SH-SY5Y (cell line): ENCODE data around the gene VPS41.

Experiments
- GATA2 ChIP-seq: IDR thresholded peaks from 2 replicates; pipeline ENCODE4 v1.6.1; 2011; ENCODE audit warnings: mild to moderate bottlenecking, low read depth, low read length
- GATA3 ChIP-seq: IDR thresholded peaks from 2 replicates; pipeline ENCODE4 v1.6.1; 2011; ENCODE audit warnings: low read depth, mild to moderate bottlenecking, low read length, moderate library complexity

Gene VPS41

GRCh38 chr7:38908759-38909335 is at the start of gene VPS41:
TSS of gene VPS41 (minus strand) at chr7:38909191. CDS start at chr7:38909174, 17 bp downstream.
- no peak for TF ChIP-seq GATA2
- no peak for TF ChIP-seq GATA3

- TF ChIP-seq GATA3 (no peak), GATA2 (no peak)
These were observed 46.9 kb upstream of the VPS41 start for GRCh38 chr7:38955892-38956291.

GRCh38 chr7:38953971-38954370 is 45.0 kb upstream of the VPS41 start:
- TF ChIP-seq GATA3 = no peak
- TF ChIP-seq GATA2 = no peak

- TF ChIP-seq GATA3 = no peak
- no peak for TF ChIP-seq GATA2
These were observed 44.2 kb upstream of the VPS41 start for GRCh38 chr7:38953227-38953626.

- TF ChIP-seq GATA3 = no peak
- no peak for TF ChIP-seq GATA2
These were observed 42.2 kb upstream of the VPS41 start for GRCh38 chr7:38951213-38951612.

- no peak for TF ChIP-seq GATA3
- no peak for TF ChIP-seq GATA2
These were observed 41.3 kb upstream of the VPS41 start for GRCh38 chr7:38950309-38950708.

- TF ChIP-seq GATA2 (no peak), GATA3 (no peak)
These were observed 33.5 kb upstream of the VPS41 start for GRCh38 chr7:38942431-38943051.

- TF ChIP-seq GATA2 (no peak), GATA3 (no peak)
These were observed 31.8 kb upstream of the VPS41 start for GRCh38 chr7:38940774-38941173.

- TF ChIP-seq GATA2 (no peak), GATA3 (no peak)
These were observed 29.6 kb upstream of the VPS41 start for GRCh38 chr7:38938589-38938988.

GRCh38 chr7:38938001-38938485 is 29.1 kb upstream of the VPS41 start:
- no peak for TF ChIP-seq GATA2
- TF ChIP-seq GATA3 = no peak

- no peak for TF ChIP-seq GATA2
- no peak for TF ChIP-seq GATA3
These were observed 27.6 kb upstream of the VPS41 start for GRCh38 chr7:38936641-38937040.

GRCh38 chr7:38934536-38934935 is 25.5 kb upstream of the VPS41 start:
- no peak for TF ChIP-seq GATA2
- no peak for TF ChIP-seq GATA3

- TF ChIP-seq GATA3 = no peak
- TF ChIP-seq GATA2 = no peak
These were observed 25.1 kb upstream of the VPS41 start for GRCh38 chr7:38934051-38934450.

- TF ChIP-seq GATA3 (no peak), GATA2 (no peak)
These were observed 23.6 kb upstream of the VPS41 start for GRCh38 chr7:38932509-38933168.

- TF ChIP-seq GATA2 = no peak
- no peak for TF ChIP-seq GATA3
These were observed 20.6 kb upstream of the VPS41 start for GRCh38 chr7:38929460-38930171.

GRCh38 chr7:38928506-38928905 is 19.5 kb upstream of the VPS41 start:
- no peak for TF ChIP-seq GATA3
- no peak for TF ChIP-seq GATA2

GRCh38 chr7:38927751-38928150 is 18.8 kb upstream of the VPS41 start:
- TF ChIP-seq GATA3 (no peak), GATA2 (no peak)
